CD4-positive, alpha-beta T cell treated with Interleukin-17A for 1 hour (primary cell): ENCODE measurements around the gene LIPG.
"Not testable (repeated sequence)": the region's sequence is repeated elsewhere in the genome, so short reads cannot be mapped to it uniquely, and the experiment has no call there.

ENCODE experiments used
- DNase-seq: peaks from one replicate; pipeline ENCODE4 v3.0.0-alpha.2; 2020

LIPG gene

DNA sequence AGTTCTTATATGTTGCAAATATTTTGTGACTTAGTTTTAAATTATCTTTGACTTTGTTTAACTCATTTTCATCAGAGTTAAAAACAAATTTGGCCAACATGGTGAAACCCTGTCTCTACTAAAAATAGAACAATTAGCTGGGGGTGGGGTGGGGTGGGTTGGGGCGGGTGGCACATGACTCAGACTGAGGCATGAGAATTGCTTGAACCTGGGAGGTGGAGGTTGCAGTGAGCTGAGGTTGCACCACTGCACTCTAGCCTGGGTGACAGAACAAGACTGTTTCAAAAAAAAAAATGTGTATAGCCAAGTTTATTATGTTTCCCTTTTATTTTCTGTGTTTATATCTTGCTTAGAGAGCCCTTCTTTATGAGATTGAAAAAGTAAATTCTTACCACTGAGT, 14.2 kb upstream of the LIPG start:
- DNase-seq = no peak

DNA sequence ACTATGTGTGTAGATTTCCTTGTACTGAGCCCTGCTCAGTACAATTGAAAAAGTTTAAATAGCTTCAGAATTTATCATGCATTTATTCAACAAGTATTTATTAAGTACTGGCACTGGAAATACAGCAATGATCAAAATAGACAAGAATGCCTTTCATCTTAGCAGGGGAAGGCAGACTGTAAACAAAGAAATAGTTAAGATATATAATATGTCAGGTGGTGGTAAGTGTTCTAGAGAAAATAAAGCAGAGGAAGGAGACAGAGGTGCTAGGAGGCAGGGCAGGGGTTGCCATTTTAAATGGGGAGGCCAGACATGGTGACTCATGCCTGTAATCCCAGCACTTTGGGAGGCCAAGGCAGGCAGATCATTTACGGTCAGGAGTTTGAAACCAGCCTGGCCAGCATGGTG, 13.6 kb upstream of the LIPG start:
- DNase-seq = no peak

DNA sequence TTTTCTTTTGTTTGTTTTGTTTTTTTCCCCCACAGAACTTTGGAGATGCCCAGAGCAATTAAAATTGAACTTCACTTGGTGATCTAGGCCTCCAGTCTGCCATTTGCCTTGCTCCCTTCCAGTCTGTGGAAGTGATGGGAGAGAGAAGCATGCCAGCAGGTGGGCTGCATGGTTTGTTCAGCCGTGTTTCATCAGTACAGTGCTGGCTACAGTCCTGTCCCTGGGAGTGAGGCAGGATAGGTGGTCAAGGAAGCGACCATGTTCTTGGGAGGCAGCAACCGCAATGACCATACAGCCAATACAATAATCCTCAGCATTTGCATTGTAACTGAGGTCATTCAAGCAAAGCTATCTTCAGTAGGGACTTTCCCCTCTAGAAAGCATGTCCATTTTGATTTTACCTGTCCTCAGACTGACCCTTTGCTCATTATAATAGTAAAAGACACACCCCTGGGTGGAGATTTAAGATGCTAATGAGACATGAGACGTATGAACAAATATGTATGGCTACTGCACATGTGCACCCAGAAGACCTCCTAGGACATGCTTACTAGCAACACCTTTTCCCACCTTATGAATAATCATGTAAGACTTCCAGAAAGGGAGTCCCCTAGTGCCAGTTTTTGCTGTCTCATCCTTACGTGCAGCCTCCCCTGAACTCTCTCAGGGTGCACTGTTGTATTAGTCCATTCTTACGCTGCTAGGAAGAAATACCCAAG, 11.1 kb upstream of the LIPG start:
- no peak for DNase-seq

DNA sequence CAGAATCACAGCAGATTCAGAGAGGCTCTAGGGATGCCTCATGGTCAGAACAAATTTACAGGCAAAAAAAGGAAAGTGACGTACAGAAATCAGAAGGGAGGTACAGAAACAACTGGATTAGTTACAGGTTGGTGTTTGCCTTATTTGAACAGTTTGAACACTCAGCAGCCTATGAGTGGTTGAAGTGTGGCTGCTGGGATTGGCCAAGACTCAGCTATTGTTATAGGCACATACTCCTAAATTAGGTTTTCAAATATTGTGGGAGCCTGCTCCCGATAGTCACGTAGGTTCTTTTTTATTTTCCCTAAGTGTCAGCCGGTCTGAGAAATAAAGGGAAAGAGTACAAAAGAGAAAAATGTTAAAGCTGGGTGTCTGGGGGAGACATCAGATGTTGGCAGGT, 8.9 kb upstream of the LIPG start:
- DNase-seq = no peak

DNA sequence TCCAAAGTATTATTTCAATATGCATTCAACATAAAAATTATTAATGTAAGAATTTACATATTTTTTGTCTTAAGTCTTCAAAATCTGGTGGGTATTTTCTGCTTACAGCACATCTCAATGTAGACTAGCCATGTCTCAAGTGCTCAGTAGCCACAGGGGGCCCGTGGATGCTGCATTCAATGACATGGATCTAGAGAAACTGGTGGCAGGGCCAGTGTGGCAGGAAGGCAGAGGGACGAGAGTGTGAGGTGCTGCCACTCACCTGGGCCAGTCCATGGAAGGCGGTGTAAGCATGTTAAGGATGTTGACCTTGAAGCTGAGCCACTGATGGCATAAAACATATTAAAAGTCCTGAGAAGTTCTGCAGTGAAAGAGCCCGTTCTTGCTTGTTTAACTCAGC, 6.2 kb upstream of the LIPG start:
- no peak for DNase-seq

DNA sequence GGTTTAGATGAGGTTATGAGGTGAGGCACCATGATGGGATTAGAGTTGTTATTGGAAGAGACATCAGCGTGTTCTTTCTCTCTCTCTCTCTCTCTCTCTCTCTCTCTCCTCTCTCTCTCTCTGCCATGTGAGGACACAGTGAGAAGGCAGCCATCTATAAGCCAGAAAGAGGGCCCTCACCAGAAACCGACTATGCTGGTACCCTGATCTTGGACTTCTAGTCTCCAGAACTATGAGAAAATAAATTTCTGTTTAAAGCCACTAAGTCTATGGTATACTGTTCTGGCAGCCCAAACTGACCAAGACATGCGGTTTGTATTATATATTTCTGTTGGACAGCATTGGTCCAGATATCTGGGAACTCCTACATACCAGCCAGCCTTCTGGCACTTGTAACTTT, 3.5 kb upstream of the LIPG start:
- no peak for DNase-seq

DNA sequence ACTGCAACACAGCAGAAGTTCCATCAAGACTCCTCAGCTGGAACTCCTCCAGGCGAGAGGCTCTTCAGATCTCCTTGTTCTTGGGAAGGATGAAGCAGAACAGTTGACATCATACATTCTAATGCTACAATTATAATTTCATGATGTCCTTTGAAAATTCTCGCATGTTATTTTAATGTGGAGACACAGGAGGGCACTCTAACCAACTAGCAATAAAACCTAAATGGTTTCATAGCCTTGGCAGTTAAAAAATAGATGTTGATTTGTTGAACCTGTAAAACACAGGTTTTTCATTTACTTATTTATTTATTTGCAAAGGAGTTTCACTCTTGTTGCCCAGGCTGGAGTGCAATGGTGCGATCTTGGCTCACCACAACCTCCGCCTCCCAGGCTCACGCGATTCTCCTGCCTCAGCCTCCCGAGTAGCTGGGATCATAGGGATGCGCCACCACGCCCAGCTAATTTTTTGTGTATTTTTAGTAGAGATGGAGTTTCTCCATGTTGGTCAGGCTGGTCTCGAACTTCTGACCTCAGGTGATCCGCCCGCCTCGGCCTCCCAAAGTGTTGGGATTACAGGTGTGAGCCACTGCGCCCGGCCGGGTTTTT, 2.4 kb upstream of the LIPG start:
- peak; percentile 40 for DNase-seq

DNA sequence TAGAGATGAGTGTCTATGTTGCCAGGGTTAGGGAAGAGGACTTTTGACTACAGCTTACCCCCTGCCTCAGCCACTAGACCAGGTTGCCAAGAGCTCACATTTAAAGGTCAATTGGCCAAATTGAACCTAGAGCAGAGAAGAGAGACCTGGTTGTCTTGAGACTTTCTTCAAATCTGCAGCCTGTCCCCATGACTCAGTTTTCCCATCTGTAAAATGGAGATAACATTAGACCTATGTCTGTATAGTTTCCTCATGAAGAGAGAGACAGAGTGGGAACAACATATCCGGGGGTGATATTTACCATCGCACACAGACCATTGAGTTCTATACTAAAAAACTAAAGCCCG, 1.6 kb upstream of the LIPG start:
- no peak for DNase-seq

DNA sequence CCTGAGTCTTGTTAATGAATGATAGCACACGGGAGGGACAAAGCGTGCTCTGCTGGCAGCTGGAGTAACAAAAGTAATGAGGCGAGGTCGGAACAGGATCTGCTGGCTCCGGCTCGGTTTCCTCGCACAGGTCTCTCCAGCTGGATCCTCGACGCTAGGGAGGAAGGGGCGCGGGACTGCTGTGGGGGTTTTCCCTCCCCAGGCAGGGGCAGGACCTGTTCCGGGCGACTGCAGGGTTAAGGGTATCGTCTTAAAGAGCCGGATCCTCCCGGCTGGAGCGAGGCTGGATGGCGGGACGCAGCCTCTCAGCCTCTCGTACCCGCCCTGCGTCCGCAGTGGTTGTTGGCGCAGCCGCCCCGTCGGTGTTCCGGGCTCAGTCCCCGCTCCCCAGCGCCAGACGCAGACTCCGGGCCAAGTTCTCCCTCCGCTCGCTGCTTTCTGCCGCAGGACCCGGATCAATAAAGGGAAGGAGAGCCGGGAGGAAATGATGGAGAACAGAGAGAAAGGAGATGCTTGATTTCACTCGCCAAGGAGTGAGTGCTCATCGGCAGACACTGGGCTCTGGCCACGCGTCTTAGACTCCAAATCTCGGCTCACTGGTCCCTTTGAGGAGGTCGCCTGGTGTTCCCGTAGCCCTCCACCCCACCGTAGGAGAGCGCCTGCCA, 1.1 kb upstream of the LIPG start:
- DNase-seq = no peak

DNA sequence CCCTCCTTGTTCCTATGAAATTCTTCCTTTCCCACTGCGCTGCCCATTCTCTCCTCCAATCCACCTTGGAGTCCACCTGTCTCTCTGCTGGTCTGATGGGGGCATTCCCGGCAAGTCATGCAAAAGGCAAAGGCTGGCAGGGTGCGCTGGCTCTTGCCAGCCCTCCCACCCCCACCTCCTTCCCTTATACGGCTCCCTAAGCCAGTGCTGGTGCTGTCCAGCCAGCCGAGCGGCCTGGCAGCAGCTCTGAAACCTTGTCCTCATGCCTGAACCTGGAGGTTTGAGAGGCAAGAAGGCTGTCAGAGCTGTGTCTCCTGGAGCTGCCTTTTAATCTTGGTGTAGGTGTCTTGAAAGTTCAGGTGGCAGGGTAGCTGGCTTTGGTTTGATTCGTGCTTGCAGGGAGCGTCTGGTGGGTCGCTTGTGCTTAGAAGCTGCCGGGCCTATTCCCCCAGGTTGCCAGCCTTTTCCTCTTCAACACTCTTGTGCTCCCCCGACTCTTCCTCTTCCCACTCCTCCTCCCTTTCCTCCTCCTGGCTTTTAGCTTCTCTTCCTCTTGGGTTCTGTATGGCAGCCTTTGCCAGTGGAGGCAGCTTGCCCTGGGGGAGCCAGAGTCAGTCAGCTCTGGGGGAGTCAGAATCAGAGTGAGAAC, 748 bp downstream of the LIPG start:
- no peak for DNase-seq

DNA sequence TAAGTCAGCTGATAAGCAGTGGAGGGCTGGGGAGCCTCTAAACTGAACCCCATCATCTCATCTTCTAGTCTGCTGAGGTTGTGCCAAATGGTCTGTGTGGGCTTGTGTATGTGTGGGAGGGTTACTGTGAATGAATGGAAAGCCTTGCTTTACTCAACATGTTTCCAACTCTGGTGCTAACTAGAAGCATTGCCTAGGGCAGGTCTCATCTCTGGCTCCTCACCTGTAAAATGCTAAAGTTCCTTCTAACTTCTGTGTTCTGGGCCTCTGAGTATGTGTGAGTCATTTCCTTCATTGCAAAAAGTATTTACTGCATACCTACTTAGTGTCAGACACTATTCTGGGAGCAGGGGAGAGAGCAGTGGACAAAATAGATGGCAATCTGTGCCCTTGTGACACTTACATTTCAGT, 1.3 kb downstream of the LIPG start:
- DNase-seq = no peak

DNA sequence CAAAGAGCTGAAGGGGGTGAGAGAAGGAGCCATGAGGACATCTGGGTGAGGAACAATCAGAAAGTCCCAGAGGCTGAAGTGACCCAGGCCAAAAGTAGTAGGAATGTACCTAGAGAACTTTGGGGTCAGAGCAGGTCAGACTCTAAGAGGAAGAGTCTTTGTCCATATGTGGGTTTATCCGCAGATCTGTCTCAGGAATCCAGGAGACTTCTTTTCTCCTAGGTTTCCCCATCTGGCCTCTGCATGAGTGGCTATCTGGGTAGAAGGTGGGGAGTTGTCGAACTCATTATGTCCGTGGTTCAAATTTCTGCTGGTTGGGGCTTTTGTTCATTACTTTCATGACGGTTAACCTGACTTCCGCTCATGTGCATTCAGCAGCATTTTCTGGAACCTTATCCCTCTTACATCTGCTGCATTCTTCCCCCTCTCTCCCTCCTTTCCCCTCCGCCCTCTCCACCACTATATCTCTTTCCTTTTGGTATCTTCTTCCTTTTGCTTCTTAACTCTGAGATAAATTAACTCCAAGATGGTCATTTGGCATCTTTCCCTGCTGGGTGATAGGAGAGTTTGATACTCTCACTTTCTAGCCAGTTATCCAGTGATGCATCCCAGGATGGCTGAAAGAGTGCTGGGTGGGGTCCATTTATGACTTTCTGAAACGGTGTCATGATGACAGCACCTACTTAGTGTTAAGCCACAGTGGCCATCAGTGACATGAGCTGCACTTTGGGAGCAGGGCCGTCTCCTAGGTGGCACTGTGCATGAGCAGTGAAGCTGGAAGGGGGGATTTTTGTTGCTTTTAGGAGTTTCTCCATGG, 2.1 kb downstream of the LIPG start:
- DNase-seq = no peak

DNA sequence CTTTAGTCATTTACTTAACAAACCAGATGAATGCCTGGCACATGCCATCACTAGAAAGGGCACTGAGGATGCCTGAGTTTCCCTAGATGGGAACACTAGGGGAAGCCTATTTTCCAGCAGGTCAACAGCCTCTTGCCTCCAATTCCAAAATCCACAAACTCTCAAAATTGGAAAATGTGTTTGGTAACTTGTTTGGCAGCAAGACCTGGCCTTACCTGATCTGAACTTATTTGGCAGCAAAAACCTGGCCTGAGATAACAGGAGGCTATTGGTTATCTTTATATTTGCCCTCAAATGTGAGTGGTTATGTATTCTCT, 2.6 kb downstream of the LIPG start:
- DNase-seq = no peak

DNA sequence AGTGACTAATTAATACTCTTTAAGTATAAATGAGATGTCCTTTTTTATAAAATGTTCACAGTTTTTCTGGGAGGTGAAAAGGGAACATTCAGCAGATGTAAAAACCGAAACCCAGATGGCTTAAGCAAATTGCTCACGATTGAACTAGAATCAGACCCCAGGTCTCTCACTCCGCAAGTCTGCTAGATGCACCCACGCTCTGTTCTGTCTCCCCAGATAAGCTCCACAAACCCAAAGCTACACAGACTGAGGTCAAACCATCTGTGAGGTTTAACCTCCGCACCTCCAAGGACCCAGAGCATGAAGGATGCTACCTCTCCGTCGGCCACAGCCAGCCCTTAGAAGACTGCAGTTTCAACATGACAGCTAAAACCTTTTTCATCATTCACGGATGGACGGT, 3.2 kb downstream of the LIPG start:
- no peak for DNase-seq

DNA sequence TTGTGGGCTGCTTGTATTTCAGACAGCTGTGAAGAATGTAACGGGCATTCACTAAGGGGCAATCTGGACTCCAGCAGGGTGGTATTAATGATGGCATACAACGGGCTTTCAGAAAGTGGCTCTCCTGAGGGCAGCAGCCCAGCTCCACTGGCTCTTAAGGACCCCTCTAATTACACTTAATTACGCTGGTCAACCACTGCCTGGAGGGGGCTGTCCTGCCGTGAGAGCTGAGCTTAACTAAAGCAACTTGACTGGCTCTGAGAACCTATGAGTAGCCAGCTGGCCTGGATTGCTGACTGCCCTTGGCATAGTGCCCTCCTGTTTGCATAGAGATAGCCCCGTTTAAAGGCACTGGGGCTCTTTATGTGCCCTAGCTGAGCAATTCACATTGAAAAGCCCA, 3.8 kb downstream of the LIPG start:
- no peak for DNase-seq

DNA sequence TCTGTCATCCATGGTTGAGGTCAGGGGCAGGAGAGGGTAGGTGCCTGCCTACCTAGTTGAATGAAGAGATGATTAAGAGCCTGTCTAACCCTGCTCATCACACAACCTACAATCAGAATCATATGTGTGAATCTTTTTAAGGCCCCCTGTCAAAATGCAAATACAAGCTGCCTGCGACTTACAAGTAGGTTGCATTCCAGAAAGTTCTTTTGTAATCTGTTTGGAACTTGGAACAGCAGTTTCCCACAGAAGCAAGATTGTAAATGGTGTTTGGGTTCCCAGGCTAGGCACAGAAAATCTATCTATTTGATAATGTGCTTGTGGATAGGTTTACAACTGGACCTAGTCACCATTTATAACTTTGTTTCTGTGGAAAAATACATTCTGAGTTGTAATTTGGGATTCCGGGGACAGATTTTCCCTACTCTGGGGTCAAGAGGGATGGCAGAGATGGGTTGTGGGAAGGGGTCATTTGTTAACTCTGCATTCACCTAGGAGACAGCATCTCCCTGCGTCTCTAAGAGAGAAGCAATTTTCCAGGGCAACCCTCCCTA, 4.4 kb downstream of the LIPG start:
- DNase-seq = no peak

DNA sequence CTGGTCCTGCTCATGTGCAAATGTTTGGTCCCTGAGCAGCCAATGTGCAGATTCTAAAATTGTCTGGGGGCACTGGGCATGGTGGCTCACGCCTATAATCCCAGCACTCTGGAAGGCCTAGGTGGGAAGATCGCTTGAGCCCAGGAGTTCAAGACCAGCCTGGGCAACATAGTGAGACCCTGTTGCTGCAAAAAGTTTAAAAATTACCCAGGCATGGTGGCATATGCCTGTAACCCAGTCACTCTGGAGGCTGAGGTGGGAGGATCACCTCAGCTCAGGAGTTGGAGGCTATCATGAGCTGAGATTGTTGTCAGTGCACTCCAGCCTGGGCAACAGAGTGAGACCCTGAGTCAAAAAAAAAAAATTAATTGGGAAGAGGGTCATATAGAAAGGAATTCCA, 5.1 kb downstream of the LIPG start:
- no peak for DNase-seq

DNA sequence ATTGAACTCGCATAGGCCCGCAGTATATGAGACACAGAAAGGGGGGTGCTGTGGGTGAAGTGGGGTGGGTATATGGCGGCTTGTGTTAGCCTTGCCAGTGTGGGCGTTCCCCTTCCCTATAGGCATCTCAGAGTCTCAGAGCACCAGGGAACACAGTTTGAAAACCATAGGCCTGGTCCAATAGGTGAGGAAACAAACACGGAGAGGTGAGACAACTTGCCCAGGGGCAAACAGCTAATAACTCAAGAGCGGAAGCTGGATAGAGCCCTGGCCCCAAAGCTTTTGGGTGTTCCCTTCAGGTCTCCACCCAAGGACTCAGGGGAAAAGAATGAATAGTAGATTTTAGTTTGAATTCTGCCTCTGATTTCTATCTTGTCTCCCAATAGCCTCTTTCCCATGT, 7.9 kb downstream of the LIPG start:
- no peak for DNase-seq

DNA sequence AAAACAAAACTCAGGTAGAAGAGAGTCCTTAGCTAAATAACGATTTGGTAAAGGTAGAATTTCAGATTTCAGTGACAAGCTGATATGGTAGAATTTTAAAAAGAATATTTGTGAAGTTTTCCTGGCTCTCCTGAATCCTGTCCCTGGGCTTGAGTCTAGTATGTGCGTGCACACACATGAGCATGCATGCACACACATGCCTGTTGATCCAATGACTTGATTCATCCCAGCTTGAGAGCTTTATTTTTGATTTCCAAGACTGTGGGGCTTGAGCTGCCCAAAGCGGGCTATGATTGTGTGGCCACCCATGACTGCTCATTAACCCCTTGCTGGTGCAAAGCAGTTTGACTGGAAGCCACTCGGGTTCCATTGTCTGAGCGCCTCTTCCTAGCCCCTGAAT, 9.0 kb downstream of the LIPG start:
- DNase-seq = no peak

DNA sequence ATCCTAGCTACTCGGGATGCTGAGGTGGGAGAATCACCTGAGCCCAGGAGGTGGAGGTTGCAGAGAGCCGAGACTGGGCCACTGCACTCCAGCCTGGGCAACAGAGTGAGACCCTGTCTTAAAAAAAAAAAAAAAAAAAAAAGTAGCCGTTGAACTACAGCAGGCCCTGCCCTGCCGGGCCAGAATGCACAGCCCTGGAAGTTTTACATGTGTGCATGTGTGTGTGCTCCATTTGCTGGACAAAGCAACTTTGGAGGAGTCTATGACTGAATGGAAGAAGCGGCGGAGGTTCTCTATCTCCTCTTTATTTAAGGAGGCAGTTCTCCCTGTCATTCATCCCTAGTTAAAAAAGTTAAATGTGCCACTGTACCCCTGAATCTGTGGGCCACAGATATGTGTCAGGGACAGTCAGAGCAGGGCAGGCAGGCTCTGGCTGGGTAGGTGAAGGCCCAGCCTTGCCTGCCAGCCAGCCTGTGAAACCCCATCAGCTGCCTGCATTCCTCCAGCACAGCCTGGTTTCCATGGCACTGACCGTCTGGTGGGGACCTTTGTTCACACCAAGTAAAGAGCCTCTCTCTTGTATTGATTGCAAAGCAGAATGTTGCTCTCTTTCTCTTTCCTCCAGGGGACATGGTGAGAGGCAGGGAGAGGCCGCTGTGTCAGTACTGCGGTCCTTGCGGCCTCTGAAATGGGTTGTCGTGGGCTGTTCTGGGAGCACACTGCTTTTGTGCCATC, 10.9 kb downstream of the LIPG start:
- no peak for DNase-seq

DNA sequence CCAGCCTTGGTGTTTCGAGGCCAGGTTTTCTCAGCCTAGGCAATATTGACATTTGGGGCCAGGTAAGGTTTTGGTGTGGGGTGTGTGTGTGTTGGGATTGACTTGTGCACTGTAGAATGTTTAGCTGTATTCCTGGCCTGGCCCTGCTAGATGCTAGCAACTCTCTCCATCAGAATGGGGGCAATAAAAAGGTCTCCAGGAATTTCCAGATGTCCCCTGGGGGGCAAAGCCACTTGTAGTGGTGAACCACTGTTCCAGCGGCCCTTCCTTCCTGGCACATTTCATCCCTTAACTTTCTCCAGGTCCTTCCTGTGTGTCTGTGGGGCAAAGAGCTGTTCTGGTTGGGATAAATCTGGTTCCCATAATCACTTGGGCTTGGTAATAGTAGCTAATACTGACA, 12.0 kb downstream of the LIPG start:
- DNase-seq = no peak

DNA sequence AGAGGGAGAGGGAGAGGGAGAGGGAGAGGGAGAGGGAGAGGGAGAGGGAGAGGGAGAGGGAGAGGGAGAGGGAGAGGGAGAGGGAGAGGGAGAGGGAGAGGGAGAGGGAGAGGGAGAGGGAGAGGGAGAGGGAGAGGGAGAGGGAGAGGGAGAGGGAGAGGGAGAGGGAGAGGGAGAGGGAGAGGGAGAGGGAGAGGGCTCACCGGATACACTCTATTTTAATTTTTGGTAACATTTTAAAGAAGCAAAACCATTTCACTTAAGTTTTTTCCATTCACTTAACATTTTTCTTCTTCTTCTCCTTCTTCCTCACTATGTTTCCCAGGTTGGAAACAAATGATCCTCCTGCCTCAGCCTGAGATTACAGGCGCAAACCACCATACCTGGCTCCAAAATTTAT, 17.2 kb downstream of the LIPG start:
- DNase-seq = not testable (repeated sequence)
